Duodenal mucosa (tissue), 2 donors: Measurements from ENCODE around the gene S100PBP.

ENCODE experiments used
- H3K27ac ChIP-seq: one replicate; pipeline ENCODE4 v1.7.0; 2013; ENCODE audit warnings: low read depth, low read length
- H3K27me3 ChIP-seq, 2 donors: one replicate each; pipeline ENCODE4 v1.7.0; 2013; ENCODE audit warnings: low read length in 2 of 2, control low read depth in 1 of 2; ENCODE audit not compliant: insufficient read depth in 2 of 2, control insufficient read depth in 1 of 2
- H3K36me3 ChIP-seq, 2 donors: one replicate each; pipeline ENCODE4 v1.7.0; 2013; ENCODE audit warnings: low read length in 2 of 2, control low read depth in 1 of 2; ENCODE audit not compliant: insufficient read depth in 2 of 2, control insufficient read depth in 1 of 2
- H3K4me1 ChIP-seq, 2 donors: one replicate each; pipeline ENCODE4 v1.7.0; 2013; ENCODE audit warnings: low read length in 2 of 2, control low read depth in 1 of 2; ENCODE audit not compliant: insufficient read depth in 2 of 2, control insufficient read depth in 1 of 2
- H3K4me3 ChIP-seq, 2 donors: one replicate each; pipeline ENCODE4 v1.7.0; 2013; ENCODE audit warnings: low read length in 2 of 2, low read depth in 1 of 2
- H3K9ac ChIP-seq, 2 donors: one replicate each; pipeline ENCODE4 v1.7.0; 2013; ENCODE audit warnings: low read length in 2 of 2, low read depth in 1 of 2
- H3K9me3 ChIP-seq, 2 donors: one replicate each; pipeline ENCODE4 v1.7.0; 2013; ENCODE audit warnings: low read length in 2 of 2, control low read depth in 1 of 2; ENCODE audit not compliant: control insufficient read depth in 1 of 2

The S100PBP gene

DNA sequence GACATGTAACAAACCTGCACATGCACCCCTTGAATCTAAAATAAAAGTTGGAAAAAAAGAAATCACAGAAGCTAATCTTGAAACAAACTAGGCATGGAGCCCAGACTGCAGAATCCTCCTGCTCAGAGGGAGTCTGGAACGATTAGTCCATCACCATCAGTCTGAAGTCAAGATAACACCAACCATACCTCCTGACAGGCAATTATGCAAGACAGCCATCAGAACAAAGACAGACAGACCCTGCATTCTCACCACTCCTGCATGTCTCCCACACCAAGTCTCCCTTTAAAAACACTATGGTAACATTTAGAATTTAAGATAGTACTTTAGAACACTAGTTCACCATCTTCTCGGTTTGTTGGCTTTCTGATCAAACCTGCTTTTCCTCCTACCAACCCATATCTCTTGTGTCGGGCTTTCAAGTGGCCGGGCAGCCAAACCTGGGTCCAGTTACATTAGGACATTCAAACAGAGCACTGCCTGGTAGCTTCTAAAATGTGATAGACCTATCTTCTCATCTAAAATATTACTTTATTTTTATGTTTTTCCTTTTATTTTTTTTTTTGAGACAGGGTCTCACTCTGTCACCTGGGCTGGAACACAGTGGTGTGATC lies 10.4 kb upstream of the S100PBP start:
- Histone ChIP-seq H3K27me3 (no peaks in the 10 kb centered on the region), H3K4me3 (no peak overlapping the region), H3K27ac (no peak overlapping the region), H3K9me3 (no peaks in the 10 kb centered on the region), H3K9ac (no peak overlapping the region), H3K4me1 (no peaks in the 10 kb centered on the region), H3K36me3 (peaks cover 24 to 53% of the 10 kb centered on the region in 2 donors)

DNA sequence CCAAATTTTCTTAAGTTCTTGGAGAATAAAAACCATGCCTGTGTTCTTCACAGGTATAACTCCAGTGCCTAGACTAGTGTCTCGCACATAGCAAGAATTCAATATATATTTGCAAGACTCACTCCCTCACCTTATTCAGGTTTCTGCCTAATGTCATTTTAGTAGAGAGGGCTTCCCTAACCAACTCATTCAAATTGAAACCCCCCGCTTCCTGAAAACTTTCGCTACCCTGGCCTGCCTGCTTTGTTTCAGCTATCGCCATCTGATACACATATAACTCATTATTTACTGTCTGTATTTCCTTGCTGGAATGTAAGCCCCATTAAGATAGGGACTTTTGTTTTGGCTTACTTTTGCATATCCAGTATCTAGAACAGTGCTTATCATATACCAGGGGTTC lies 8.9 kb upstream of the S100PBP start:
- Histone ChIP-seq H3K4me1 (no peaks in the 10 kb centered on the region), H3K27ac (no peak overlapping the region), H3K4me3 (no peak overlapping the region), H3K9me3 (no peaks in the 10 kb centered on the region), H3K36me3 (peaks cover 24 to 46% of the 10 kb centered on the region in 2 donors), H3K27me3 (no peaks in the 10 kb centered on the region), H3K9ac (no peak overlapping the region)

DNA sequence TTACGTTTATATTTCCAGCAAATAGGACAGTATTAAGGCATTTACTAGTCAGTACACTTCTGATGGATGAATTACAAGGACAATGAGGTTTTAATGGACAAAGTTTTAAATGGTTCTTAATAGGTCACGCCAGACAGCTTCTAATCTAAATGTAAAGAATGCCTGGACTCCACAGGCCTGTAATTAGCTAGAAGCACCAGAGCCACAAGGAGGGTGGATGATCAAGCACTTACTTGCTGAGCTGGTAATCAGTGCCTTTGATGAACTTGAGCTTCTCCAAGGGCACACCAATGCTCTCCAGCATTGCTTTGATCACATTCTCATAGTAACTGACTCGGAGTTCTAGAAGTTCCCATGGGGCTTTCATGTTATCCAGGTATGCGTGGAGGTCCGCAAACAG lies 7.1 kb upstream of the S100PBP start:
- Histone ChIP-seq H3K27me3 (no peaks in the 10 kb centered on the region), H3K4me3 (no peak overlapping the region), H3K27ac (no peak overlapping the region), H3K9me3 (no peaks in the 10 kb centered on the region), H3K36me3 (peaks cover 24 to 46% of the 10 kb centered on the region in 2 donors), H3K4me1 (peaks cover 2% of the 10 kb centered on the region in 2 donors), H3K9ac (no peak overlapping the region)

DNA sequence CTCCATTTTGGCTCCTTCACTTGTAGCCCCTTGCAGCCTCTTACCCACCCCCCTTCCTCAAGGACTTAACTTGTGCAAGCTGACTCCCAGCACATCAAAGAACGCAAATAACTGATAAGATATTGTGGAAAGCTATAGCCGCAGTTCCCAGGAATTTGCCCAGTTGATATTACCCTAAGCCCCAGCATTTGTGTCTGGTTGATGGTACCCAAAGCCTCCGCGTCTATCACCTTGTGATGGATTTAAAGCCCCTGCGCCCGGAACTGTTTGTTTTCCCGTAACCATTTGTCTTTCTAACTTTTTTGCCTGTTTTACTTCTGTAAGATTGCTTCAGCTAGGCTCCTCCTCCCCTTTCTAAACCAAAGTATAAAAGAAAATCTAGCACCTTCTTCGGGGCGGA lies 6.2 kb upstream of the S100PBP start:
- Histone ChIP-seq H3K9me3 (no peaks in the 10 kb centered on the region), H3K4me1 (peaks cover 5 to 11% of the 10 kb centered on the region in 2 donors), H3K4me3 (no peak overlapping the region), H3K27ac (no peak overlapping the region), H3K9ac (no peak overlapping the region), H3K36me3 (peaks cover 21 to 42% of the 10 kb centered on the region in 2 donors), H3K27me3 (no peaks in the 10 kb centered on the region)

DNA sequence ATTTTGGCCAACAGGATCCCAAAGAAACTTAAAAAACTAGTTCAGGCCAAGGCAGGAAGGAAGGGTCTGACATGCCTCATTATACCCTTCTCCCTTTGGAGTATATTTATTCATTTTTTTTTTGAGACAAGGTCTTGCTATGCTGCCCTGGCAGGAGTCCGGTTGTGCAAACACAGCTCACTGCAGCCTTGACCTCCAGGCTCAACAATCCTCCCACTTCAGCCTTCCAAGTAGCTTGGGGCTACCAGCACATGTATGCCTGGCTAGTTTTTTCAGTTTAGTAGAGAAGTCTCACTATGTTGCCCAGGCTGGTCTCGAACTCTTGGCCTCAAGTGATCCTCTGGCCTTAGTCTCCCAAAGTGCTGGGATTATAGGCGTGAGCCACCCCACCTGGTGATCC lies 5.5 kb upstream of the S100PBP start:
- H3K9ac ChIP-seq, result no peak overlapping the region
- H3K36me3 ChIP-seq, result peaks cover 19 to 39% of the 10 kb centered on the region in 2 donors
- H3K27ac ChIP-seq, result no peak overlapping the region
- H3K9me3 ChIP-seq, result no peaks in the 10 kb centered on the region
- H3K4me1 ChIP-seq, result peaks cover 5 to 13% of the 10 kb centered on the region in 2 donors
- H3K27me3 ChIP-seq, result no peaks in the 10 kb centered on the region
- H3K4me3 ChIP-seq, result no peak overlapping the region

DNA sequence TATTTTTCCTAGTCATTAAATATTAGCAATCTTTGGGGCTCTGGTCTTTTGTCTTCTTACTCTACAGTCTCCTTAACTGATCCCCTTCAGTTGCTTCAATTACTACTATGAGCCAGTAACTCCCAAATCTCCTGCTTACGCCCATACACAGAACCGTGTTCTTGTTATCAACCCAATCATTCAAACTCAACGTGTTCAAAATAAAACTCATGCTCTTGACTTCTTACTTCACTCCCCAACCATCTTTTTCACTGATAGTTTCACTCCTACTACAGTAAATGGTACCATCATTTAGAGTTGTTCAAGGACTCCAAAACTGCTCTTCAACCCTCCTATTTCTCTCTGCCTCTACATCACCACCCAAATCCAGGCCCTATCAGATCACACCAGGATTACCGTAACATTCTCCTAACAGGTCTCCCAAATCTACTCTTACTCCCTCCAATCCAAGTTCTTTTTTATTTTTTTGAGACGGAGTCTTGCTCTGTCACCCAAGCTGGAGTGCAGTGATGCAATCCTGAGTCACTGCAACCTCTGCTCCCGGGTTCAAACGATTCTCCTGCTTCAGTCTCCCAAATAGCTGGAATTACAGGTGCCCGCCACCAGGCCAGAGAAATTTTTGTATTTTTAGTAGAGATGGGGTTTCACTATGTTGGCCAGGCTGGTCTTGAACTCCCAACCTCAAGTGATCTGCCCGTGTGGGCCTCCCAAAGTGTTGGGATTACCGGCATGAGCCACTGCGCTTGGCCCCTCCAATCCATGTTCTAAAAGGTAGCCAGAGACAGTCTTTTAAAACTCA lies 3.3 kb upstream of the S100PBP start:
- no peaks in the 10 kb centered on the region for H3K9me3 ChIP-seq
- peaks cover 13 to 18% of the 10 kb centered on the region in 2 donors for H3K36me3 ChIP-seq
- no peak overlapping the region for H3K27ac ChIP-seq
- no peak overlapping the region for H3K4me3 ChIP-seq
- H3K4me1 ChIP-seq, result peaks cover 14 to 24% of the 10 kb centered on the region in 2 donors
- no peaks in the 10 kb centered on the region for H3K27me3 ChIP-seq
- H3K9ac ChIP-seq, result no peak overlapping the region

DNA sequence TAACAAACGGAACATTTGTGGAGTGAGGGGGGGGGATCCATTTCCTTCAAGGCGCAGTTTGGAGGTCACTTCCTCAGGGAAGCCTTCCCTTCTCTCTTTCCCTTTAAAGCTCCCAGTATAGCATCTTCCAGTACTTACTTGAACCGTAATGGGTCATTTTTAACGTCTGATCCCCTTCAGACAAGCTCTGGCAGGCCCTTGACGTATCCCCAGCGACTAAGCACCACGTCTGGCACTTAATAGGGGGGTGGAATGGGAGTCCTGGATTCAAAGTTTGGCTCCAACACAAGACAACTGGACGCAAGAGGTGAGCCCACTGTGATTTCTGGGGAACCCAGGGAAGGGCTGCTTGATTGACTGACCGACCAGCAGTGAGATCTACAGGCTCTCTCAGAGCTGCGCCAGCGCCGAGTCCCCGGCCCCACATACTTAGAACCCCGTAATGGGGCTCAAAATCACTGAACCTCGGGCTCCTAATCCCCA lies 736 bp upstream of the S100PBP start:
- H3K36me3 ChIP-seq, result peaks cover 0 to 2% of the 10 kb centered on the region in 2 donors
- H3K27ac ChIP-seq, result peak overlapping the region; percentile 71
- H3K4me3 ChIP-seq, result peak overlapping the region; percentile 88 to 99
- H3K4me1 ChIP-seq, result peaks cover 15 to 28% of the 10 kb centered on the region in 2 donors
- peak overlapping the region; percentile 81 to 94 for H3K9ac ChIP-seq
- H3K9me3 ChIP-seq, result no peaks in the 10 kb centered on the region
- no peaks in the 10 kb centered on the region for H3K27me3 ChIP-seq

DNA sequence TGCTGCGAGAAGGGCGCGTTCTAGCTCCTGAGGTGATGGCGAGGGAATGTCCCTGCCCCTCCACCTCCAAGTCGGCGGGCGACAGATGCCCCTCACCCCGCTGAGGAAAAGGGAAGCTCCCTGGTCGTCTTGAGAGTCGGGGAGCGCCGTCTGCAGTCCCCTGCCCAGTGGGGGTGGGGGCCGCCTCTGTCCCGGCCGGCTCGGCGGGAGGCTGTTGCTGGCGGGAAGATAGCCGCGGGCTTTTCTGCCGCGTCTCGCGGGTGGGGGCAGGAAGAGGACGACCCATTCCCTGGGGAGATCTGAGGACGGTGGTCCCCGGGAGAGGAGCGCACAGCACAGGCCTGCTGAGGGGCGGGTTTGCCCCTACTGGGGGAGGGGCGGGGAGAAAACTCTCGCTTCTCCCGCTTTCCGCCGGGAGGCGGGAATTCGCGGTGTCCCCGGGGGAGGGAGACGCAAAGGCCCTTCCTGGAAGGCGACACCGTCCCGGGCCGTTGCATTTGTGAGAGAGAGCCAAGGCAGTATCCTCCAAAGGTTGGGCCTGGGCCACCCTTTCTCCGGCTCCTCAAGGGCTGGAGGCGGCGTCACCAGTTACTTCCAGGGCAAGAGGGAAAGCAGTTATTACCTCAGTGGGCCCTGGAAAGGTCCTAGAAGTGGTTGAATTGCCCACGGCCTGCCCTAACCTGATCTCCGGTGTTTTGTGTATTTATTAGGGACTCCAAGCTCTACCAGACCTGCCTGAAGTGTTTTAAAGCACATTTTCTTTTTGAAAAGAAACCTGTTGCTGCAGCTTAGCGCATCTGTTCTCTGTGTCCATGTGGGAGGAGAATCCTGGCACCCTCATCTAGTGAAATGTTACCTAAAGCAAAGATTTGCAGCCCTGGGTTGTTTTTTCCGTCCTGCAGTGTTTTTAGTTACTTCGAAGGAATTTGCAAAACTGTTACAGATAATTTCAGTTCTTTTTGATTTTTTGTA lies 648 bp downstream of the S100PBP start:
- peak overlapping the region; percentile 91 for H3K27ac ChIP-seq
- no peaks in the 10 kb centered on the region for H3K27me3 ChIP-seq
- H3K9me3 ChIP-seq, result no peaks in the 10 kb centered on the region
- peak overlapping the region; percentile 81 to 94 for H3K9ac ChIP-seq
- H3K36me3 ChIP-seq, result peaks cover 0 to 2% of the 10 kb centered on the region in 2 donors
- peak overlapping the region; percentile 88 to 99 for H3K4me3 ChIP-seq
- peaks cover 15 to 28% of the 10 kb centered on the region in 2 donors for H3K4me1 ChIP-seq

DNA sequence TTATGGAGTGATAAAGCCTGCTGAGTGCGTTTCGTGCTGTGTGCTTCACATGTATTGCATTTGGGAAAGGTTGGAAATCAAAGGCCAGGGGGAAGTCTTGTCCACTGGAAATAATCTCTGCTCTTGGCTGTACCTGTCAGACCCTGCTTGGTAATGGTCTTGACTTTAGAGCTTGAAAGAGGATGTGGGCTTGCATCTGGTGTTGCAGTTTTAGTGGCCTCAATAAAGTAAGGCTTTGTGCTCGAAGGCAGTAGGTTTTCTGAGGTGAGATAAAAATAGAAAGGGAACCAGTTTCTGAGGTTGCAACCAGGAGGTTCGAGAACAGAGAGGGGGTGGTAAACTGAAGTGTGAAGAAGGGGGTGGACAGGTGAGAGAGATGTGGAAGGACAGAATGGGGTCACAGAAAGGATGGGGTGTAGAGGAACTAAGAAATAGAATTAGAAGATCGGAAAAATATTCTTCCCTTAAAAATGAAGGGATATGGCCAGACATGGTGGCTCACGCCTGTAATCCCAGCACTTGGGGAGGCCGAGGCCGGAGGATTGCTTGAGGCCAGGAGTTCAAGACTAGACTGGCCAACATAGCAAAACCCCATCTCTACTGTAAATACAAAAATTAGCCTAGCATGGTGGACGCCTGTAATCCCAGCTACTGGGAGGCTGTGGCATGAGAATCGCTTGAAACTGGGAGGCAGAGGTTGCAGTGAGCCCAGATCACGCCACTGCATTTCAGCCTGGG lies 1.5 kb downstream of the S100PBP start:
- Histone ChIP-seq H3K9ac (peak overlapping the region; percentile 81 to 94), H3K4me3 (peak overlapping the region; percentile 88 to 99), H3K27ac (no peak overlapping the region), H3K4me1 (peaks cover 15 to 28% of the 10 kb centered on the region in 2 donors), H3K9me3 (no peaks in the 10 kb centered on the region), H3K36me3 (peaks cover 0 to 4% of the 10 kb centered on the region in 2 donors), H3K27me3 (no peaks in the 10 kb centered on the region)
